PC-9 (cell line): ENCODE results near the gene ACKR2. TPM values are rescaled to one million over a fixed set of nuclear protein-coding genes. Genes with fewer than 3 reads are reported as not detected.

ENCODE experiments used
- BruUV-seq: library from RNA; stranded (reverse); fragments of 400-500 nt; replicated peaks from 2 replicates; lab custom pipeline; 2021; lab: Mats Ljungman, UMichigan
- CTCF ChIA-PET: fragments of 300-600 bp; sonication (Branson Sonifier 250); formaldehyde crosslinking; loops from one replicate; lab custom pipeline; 2022; ENCODE audit warnings: antibody characterized with exemption; lab: Charles Lee
- POLR2A ChIA-PET: fragments of 300-600 bp; sonication (Branson Sonifier 250); formaldehyde crosslinking; loops from one replicate; lab custom pipeline; 2022; ENCODE audit warnings: antibody characterized with exemption; ENCODE audit not compliant: unreplicated experiment; lab: Charles Lee
- DNase-seq, 2 experiments: peaks; one replicate each; pipeline versions ENCODE4 v3.0.0 to v3.0.0-alpha.2; 2015 to 2022; ENCODE audit warnings: mixed read lengths in 1 of 2
- H2AFZ ChIP-seq: fragments of 200-600 bp; sonication (generic); 2 replicates; pipeline ENCODE4 v1.8.1; 2017; ENCODE audit warnings: antibody characterized with exemption
- H3F3A ChIP-seq: fragments of 200-600 bp; sonication (generic); 2 replicates; pipeline ENCODE4 v1.8.1; 2017; ENCODE audit warnings: antibody characterized with exemption, mild to moderate bottlenecking, low read depth; ENCODE audit not compliant: insufficient read depth
- H3K27ac ChIP-seq: fragments of 200-600 bp; sonication (generic); 2 replicates; pipeline ENCODE4 v1.6.1; 2016; ENCODE audit warnings: mixed run types
- H3K27me3 ChIP-seq: fragments of 200-600 bp; sonication (generic); 2 replicates; pipeline ENCODE4 v1.6.1; 2016; ENCODE audit warnings: low read depth, mixed run types; ENCODE audit not compliant: insufficient read depth
- H3K36me3 ChIP-seq: fragments of 200-600 bp; sonication (generic); 2 replicates; pipeline ENCODE4 v1.6.1; 2016; ENCODE audit warnings: low read depth, mixed run types
- H3K4me1 ChIP-seq: fragments of 200-600 bp; sonication (generic); replicated peaks from 2 replicates; pipeline ENCODE4 v1.6.1; 2016; ENCODE audit warnings: mixed run types; ENCODE audit not compliant: insufficient read depth
- H3K4me2 ChIP-seq: fragments of 200-600 bp; sonication (generic); 2 replicates; pipeline ENCODE4 v1.6.1; 2017; ENCODE audit warnings: mixed run types
- H3K4me3 ChIP-seq: fragments of 200-600 bp; sonication (generic); 2 replicates; pipeline ENCODE4 v1.6.1; 2016; ENCODE audit warnings: mixed run types
- H3K79me2 ChIP-seq: fragments of 200-600 bp; sonication (generic); 2 replicates; pipeline ENCODE4 v1.6.1; 2017; ENCODE audit warnings: low read depth, mixed run types
- H3K9me2 ChIP-seq: fragments of 200-600 bp; sonication (generic); 2 replicates; pipeline ENCODE4 v1.8.1; 2017; ENCODE audit warnings: mild to moderate bottlenecking; ENCODE audit not compliant: insufficient read depth
- H3K9me3 ChIP-seq: fragments of 200-600 bp; sonication (generic); 2 replicates; pipeline ENCODE4 v1.8.1; 2016; ENCODE audit warnings: low read depth; ENCODE audit not compliant: insufficient read depth
- H4K20me1 ChIP-seq: fragments of 200-600 bp; sonication (generic); 2 replicates; pipeline ENCODE4 v1.8.1; 2017; ENCODE audit not compliant: insufficient read depth
- EZH2 ChIP-seq: fragments of 200-600 bp; sonication (generic); IDR thresholded peaks from 2 replicates; pipeline ENCODE4 v1.8.0; 2017; ENCODE audit warnings: antibody characterized with exemption, low read depth
- intact Hi-C: fragments of 100-400 bp; cut with micrococcal nuclease; formaldehyde crosslinking; loops from one replicate; pipeline ENCODE4 v1.10.0; 2022; ENCODE audit not compliant: unreplicated experiment
- total RNA-seq: library from RNA; stranded (reverse); gene quantifications from 2 replicates; pipeline ENCODE4 v1.2.3, GENCODE V29; 2021
- TF ChIP-seq, protein P1 (sequence below): fragments of 200-600 bp; sonication (generic); conservative IDR thresholded peaks from 2 replicates; pipeline ENCODE4 v1.6.1; 2017; ENCODE audit warnings: mixed run types, antibody characterized with exemption, mild to moderate bottlenecking, moderate library complexity

ACKR2 gene
- total RNA-seq, 1 experiment from 2014 or later = 2.9 TPM

DNA sequence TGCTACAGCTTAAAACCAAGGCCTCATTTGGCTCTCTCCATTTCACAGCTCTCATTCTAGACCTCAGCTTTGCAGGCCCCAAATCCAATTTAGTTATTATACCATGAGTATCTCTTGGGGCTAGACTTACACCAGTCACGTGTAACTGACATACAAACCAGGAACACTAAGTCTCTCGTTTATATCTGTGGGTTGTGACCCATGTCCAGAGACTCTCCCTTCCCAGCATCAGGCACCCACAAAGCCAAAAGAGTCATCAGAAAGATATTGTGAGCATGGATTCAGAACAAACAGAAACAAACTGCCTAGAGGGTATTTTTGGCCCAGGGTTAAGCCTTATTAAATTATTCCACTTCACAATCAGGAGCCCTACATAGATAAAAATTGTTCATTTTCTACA lies 30.6 kb upstream of the ACKR2 start:
- Histone ChIP-seq H3K9me3 (no peaks in the 10 kb centered on the region), H3K9me2 (no peaks in the 10 kb centered on the region), H4K20me1 (no peaks in the 10 kb centered on the region), H3K4me3 (no peak overlapping the region), H3F3A (peaks cover 14% of the 10 kb centered on the region; the same call in 1 of the 2 replicates), H3K4me2 (no peak overlapping the region), H3K27me3 (no peaks in the 10 kb centered on the region), H3K4me1 (no peaks in the 10 kb centered on the region), H3K27ac (no peak overlapping the region), H2AFZ (no peak overlapping the region), H3K79me2 (no peaks in the 10 kb centered on the region), H3K36me3 (peaks cover 7% of the 10 kb centered on the region; the same call in 1 of the 2 replicates)
- CTCF ChIA-PET = interaction anchor here (0.9 kb wide), 1 partner anchor 531 kb away, joined by 3 read pairs; no protein-coding TSS in a partner anchor
- intact Hi-C loops = no loop called here
- BruUV-seq = no TSS peak
- TF ChIP-seq, protein P1, sequence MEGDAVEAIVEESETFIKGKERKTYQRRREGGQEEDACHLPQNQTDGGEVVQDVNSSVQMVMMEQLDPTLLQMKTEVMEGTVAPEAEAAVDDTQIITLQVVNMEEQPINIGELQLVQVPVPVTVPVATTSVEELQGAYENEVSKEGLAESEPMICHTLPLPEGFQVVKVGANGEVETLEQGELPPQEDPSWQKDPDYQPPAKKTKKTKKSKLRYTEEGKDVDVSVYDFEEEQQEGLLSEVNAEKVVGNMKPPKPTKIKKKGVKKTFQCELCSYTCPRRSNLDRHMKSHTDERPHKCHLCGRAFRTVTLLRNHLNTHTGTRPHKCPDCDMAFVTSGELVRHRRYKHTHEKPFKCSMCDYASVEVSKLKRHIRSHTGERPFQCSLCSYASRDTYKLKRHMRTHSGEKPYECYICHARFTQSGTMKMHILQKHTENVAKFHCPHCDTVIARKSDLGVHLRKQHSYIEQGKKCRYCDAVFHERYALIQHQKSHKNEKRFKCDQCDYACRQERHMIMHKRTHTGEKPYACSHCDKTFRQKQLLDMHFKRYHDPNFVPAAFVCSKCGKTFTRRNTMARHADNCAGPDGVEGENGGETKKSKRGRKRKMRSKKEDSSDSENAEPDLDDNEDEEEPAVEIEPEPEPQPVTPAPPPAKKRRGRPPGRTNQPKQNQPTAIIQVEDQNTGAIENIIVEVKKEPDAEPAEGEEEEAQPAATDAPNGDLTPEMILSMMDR = no peak
- no peak for TF ChIP-seq EZH2
- DNase-seq = no peak
- POLR2A ChIA-PET = no interaction called here

DNA sequence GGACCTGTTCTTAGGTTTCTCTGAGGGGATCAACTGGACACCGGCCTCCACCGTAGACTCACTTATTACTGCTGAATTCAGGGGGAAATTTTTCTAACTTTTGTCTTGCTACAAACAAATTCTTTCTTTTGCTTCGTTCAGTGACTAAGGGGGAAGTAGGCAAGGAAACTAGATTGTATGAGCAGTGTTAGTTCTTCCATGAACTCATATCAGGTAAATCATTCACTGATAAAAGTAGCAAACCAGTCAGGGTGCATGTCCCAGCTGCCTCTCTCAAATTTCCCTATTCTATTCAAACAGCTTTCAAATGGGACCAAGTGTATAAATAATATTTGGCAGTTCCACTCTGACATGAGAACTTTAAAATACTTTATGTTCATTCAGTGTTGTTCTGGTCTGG lies 28.8 kb upstream of the ACKR2 start:
- no peak overlapping the region for H3K4me3 ChIP-seq
- H2AFZ ChIP-seq = no peak overlapping the region
- BruUV-seq = no TSS peak
- no peak for DNase-seq
- POLR2A ChIA-PET = no interaction called here
- H3K9me2 ChIP-seq = no peaks in the 10 kb centered on the region
- H3F3A ChIP-seq = peaks cover 8% of the 10 kb centered on the region; the same call in 1 of the 2 replicates
- TF ChIP-seq, protein P1 = no peak
- TF ChIP-seq EZH2 = no peak
- H3K4me1 ChIP-seq = no peaks in the 10 kb centered on the region
- H4K20me1 ChIP-seq = no peaks in the 10 kb centered on the region
- H3K27ac ChIP-seq = no peak overlapping the region
- no peaks in the 10 kb centered on the region for H3K27me3 ChIP-seq
- CTCF ChIA-PET = interaction anchor here (1.0 to 1.2 kb wide), 2 partner anchors 49 to 50 kb away, joined by 4 to 6 read pairs; no protein-coding TSS in a partner anchor
- H3K79me2 ChIP-seq = no peaks in the 10 kb centered on the region
- H3K9me3 ChIP-seq = no peaks in the 10 kb centered on the region
- intact Hi-C loops = no loop called here
- H3K36me3 ChIP-seq = peaks cover 9% of the 10 kb centered on the region; the same call in 1 of the 2 replicates
- H3K4me2 ChIP-seq = no peak overlapping the region

DNA sequence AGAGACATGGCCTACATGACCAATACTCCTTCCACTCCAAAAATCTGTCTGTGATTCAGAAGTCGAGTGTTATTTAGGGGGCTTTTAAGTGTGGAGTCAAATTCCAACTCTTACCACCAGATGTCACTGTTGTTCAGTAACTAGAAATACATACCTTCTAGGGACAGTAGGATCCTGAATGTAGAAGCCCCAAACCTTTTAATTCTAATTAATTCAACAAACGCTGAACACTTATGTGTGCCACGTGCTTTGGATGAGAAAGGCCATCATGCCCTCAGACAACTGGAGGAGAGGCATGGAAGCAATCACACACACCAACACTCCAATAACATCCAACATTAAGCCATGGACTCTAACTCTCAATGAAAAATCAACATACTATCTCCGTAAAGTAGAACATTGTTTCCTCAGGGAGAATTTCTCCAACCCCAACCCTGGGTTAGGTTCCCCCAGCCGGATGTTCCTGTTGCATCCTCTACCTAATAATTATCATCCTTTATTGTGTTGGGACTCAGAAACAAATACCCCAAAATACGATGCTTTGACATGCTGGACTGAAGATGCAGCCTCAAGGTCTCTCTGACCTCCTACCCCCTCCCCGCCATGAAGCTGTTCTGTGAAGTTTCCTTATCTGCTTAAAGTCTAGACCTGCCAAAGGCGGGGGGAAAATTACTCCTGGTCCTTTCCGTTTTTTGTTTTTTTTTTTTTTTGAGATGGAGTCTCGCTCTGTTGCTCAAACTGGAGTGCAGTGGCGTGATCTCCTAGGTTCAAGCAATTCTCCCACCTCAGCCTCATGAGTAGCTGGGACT lies 28.1 kb upstream of the ACKR2 start:
- BruUV-seq = no TSS peak
- Histone ChIP-seq H3K4me1 (no peaks in the 10 kb centered on the region), H3K9me3 (no peaks in the 10 kb centered on the region), H3F3A (peaks cover 8% of the 10 kb centered on the region; the same call in 1 of the 2 replicates), H3K9me2 (no peaks in the 10 kb centered on the region), H3K27ac (no peak overlapping the region), H4K20me1 (no peaks in the 10 kb centered on the region), H3K27me3 (no peaks in the 10 kb centered on the region), H3K36me3 (peaks cover 14% of the 10 kb centered on the region), H3K4me2 (no peak overlapping the region), H3K79me2 (no peaks in the 10 kb centered on the region), H2AFZ (no peak overlapping the region), H3K4me3 (no peak overlapping the region)
- ChIA-PET POLR2A (no interaction called here), CTCF (interaction anchor here (0.7 to 1.0 kb wide), 2 partner anchors 48 to 200 kb away, joined by 6 to 10 read pairs; no protein-coding TSS in a partner anchor)
- intact Hi-C loops = loop anchor here (1.0 kb wide), 2 partner anchors 58 to 100 kb away; no protein-coding TSS in a partner anchor
- DNase-seq = peak in 1 of 2 experiments; percentile 55
- TF ChIP-seq EZH2 = no peak
- TF ChIP-seq, protein P1 = peak; percentile 86
